ENCODE data around the gene CCDC174.

CCDC174 gene

GRCh38 chr3:14632442-14632930 lies 19.1 kb upstream of the CCDC174 start:
- H3K27me3 ChIP-seq (ENCODE audit: low read length), result no peaks in the 10 kb centered on the region
- H3K79me2 ChIP-seq (ENCODE audit: insufficient read depth, low read length), result no peaks in the 10 kb centered on the region
- H4K20me1 ChIP-seq (ENCODE audit: low read depth, low read length), result no peaks in the 10 kb centered on the region
- H3K27ac ChIP-seq (ENCODE audit: low read depth, low read length), result no peak overlapping the region
- TF ChIP-seq EZH2phosphoT487 (conservative IDR thresholded peaks at IDR 0.05; ENCODE audit: low read length), result no peak
- no peak for TF ChIP-seq CTCF (IDR thresholded peaks at IDR 0.05; ENCODE audit: insufficient read depth, low read length, poor library complexity, severe bottlenecking)
- H3F3A ChIP-seq (ENCODE audit: insufficient read depth), result no peaks in the 10 kb centered on the region
- no peak overlapping the region for H3K4me2 ChIP-seq (ENCODE audit: low read depth, low read length, poor library complexity, severe bottlenecking)
- H2AFZ ChIP-seq (ENCODE audit: low read depth, low read length, severe bottlenecking), result no peak overlapping the region
- no peaks in the 10 kb centered on the region for H3K36me3 ChIP-seq (ENCODE audit: low read length)
- no peak overlapping the region for H3K4me3 ChIP-seq (ENCODE audit: insufficient read depth, low read length, poor library complexity, severe bottlenecking)
- no peaks in the 10 kb centered on the region for H3K9me3 ChIP-seq (ENCODE audit: insufficient read depth, low read length)
- no peak overlapping the region for H3K9ac ChIP-seq (ENCODE audit: low read length)
- no peaks in the 10 kb centered on the region for H3K9me2 ChIP-seq (replicated peaks; ENCODE audit: insufficient read depth, low read length)

- H3K27ac ChIP-seq (ENCODE audit: low read depth, low read length), result no peak overlapping the region
- H4K20me1 ChIP-seq (ENCODE audit: low read depth, low read length), result no peaks in the 10 kb centered on the region
- no peak overlapping the region for H2AFZ ChIP-seq (ENCODE audit: low read depth, low read length, severe bottlenecking)
- H3K4me3 ChIP-seq (ENCODE audit: insufficient read depth, low read length, poor library complexity, severe bottlenecking), result no peak overlapping the region
- no peak for TF ChIP-seq EZH2phosphoT487 (conservative IDR thresholded peaks at IDR 0.05; ENCODE audit: low read length)
- H3K36me3 ChIP-seq (ENCODE audit: low read length), result no peaks in the 10 kb centered on the region
- no peaks in the 10 kb centered on the region for H3K9me2 ChIP-seq (replicated peaks; ENCODE audit: insufficient read depth, low read length)
- no peaks in the 10 kb centered on the region for H3K79me2 ChIP-seq (ENCODE audit: insufficient read depth, low read length)
- H3K9me3 ChIP-seq (ENCODE audit: insufficient read depth, low read length), result no peaks in the 10 kb centered on the region
- H3K4me2 ChIP-seq (ENCODE audit: low read depth, low read length, poor library complexity, severe bottlenecking), result no peak overlapping the region
- no peak overlapping the region for H3K9ac ChIP-seq (ENCODE audit: low read length)
- no peaks in the 10 kb centered on the region for H3K27me3 ChIP-seq (ENCODE audit: low read length)
- no peaks in the 10 kb centered on the region for H3F3A ChIP-seq (ENCODE audit: insufficient read depth)
Measured at GRCh38 chr3:14633417-14633816, 18.1 kb upstream of the CCDC174 start.

GRCh38 chr3:14633819-14634424 lies 17.6 kb upstream of the CCDC174 start:
- Histone ChIP-seq H3K9ac (ENCODE audit: low read length) (no peak overlapping the region), H3K79me2 (ENCODE audit: insufficient read depth, low read length) (no peaks in the 10 kb centered on the region), H3F3A (ENCODE audit: insufficient read depth) (no peaks in the 10 kb centered on the region), H4K20me1 (ENCODE audit: low read depth, low read length) (no peaks in the 10 kb centered on the region), H3K27ac (ENCODE audit: low read depth, low read length) (no peak overlapping the region), H3K9me2 (replicated peaks; ENCODE audit: insufficient read depth, low read length) (no peaks in the 10 kb centered on the region), H3K27me3 (ENCODE audit: low read length) (no peaks in the 10 kb centered on the region), H3K36me3 (ENCODE audit: low read length) (no peaks in the 10 kb centered on the region), H3K4me3 (ENCODE audit: insufficient read depth, low read length, poor library complexity, severe bottlenecking) (no peak overlapping the region), H3K4me2 (ENCODE audit: low read depth, low read length, poor library complexity, severe bottlenecking) (no peak overlapping the region), H2AFZ (ENCODE audit: low read depth, low read length, severe bottlenecking) (no peak overlapping the region), H3K9me3 (ENCODE audit: insufficient read depth, low read length) (no peaks in the 10 kb centered on the region)
- TF ChIP-seq EZH2phosphoT487 (conservative IDR thresholded peaks at IDR 0.05; ENCODE audit: low read length) (no peak), CTCF (IDR thresholded peaks at IDR 0.05; ENCODE audit: insufficient read depth, low read length, poor library complexity, severe bottlenecking) (peak; percentile 93)

GRCh38 chr3:14634763-14635400 lies 16.7 kb upstream of the CCDC174 start:
- H3K27ac ChIP-seq (ENCODE audit: low read depth, low read length), result no peak overlapping the region
- H3K4me2 ChIP-seq (ENCODE audit: low read depth, low read length, poor library complexity, severe bottlenecking), result no peak overlapping the region
- no peak overlapping the region for H2AFZ ChIP-seq (ENCODE audit: low read depth, low read length, severe bottlenecking)
- TF ChIP-seq EZH2phosphoT487 (conservative IDR thresholded peaks at IDR 0.05; ENCODE audit: low read length) (no peak), CTCF (IDR thresholded peaks at IDR 0.05; ENCODE audit: insufficient read depth, low read length, poor library complexity, severe bottlenecking) (no peak)
- H3K4me3 ChIP-seq (ENCODE audit: insufficient read depth, low read length, poor library complexity, severe bottlenecking), result no peak overlapping the region
- H3K9me2 ChIP-seq (replicated peaks; ENCODE audit: insufficient read depth, low read length), result no peaks in the 10 kb centered on the region
- no peaks in the 10 kb centered on the region for H3K79me2 ChIP-seq (ENCODE audit: insufficient read depth, low read length)
- H3K27me3 ChIP-seq (ENCODE audit: low read length), result no peaks in the 10 kb centered on the region
- no peaks in the 10 kb centered on the region for H3F3A ChIP-seq (ENCODE audit: insufficient read depth)
- no peaks in the 10 kb centered on the region for H3K36me3 ChIP-seq (ENCODE audit: low read length)
- H4K20me1 ChIP-seq (ENCODE audit: low read depth, low read length), result no peaks in the 10 kb centered on the region
- no peak overlapping the region for H3K9ac ChIP-seq (ENCODE audit: low read length)
- no peaks in the 10 kb centered on the region for H3K9me3 ChIP-seq (ENCODE audit: insufficient read depth, low read length)
